KOPT-K1 (cell line): ENCODE measurements around the gene CHD5.
"Not testable (repeated sequence)": the region's sequence is repeated elsewhere in the genome, so short reads cannot be mapped to it uniquely, and the experiment has no call there.

Experiments used
- H3K27ac ChIP-seq: fragments of 200-600 bp; sonication (generic); 2 replicates; pipeline ENCODE4 v1.5.1; 2016; ENCODE audit warnings: antibody characterized with exemption, mild to moderate bottlenecking, low read depth, low read length; ENCODE audit not compliant: poor library complexity, severe bottlenecking
- H3K36me3 ChIP-seq: fragments of 200-600 bp; sonication (generic); 2 replicates; pipeline ENCODE4 v1.5.1; 2017; ENCODE audit warnings: antibody characterized with exemption, mild to moderate bottlenecking, low read length, moderate library complexity; ENCODE audit not compliant: insufficient read depth
- H3K9me3 ChIP-seq: fragments of 200-600 bp; sonication (generic); 2 replicates; pipeline ENCODE4 v1.5.1; 2017; ENCODE audit warnings: antibody characterized with exemption, low read length, mild to moderate bottlenecking; ENCODE audit not compliant: insufficient read depth, poor library complexity, severe bottlenecking

CHD5 gene

DNA sequence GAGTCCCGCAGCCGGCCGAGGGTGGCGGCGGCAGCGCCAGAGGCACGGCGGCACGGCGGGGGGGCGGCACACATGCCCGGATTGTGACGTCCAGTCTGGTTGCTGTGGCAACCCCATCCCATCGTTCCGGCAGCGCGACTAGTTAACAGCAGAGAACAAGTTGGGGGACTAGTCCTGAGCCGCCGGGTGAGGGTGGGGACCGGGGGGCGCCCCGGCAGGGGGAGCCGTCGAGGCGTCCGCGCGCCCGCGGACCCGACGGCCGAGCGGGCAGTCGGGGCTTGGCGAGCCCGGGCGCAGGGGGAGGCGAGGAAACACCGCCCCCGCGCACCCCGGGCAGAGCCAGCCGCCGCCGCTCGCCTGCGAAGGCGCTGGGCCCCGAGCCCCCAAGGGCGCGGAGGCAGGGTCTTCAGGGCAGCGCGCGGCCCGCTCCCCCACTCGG, at the start of gene CHD5:
Gene CHD5, minus strand, starts transcription at position 54 of the 439 bp plus-strand sequence. CDS start 298 bp downstream, outside the sequence.
- Histone ChIP-seq H3K27ac (no peak within 1 kb of the TSS), H3K9me3 (no peaks in the 10 kb centered on the region), H3K36me3 (peaks cover 23% of the 10 kb centered on the region)

DNA sequence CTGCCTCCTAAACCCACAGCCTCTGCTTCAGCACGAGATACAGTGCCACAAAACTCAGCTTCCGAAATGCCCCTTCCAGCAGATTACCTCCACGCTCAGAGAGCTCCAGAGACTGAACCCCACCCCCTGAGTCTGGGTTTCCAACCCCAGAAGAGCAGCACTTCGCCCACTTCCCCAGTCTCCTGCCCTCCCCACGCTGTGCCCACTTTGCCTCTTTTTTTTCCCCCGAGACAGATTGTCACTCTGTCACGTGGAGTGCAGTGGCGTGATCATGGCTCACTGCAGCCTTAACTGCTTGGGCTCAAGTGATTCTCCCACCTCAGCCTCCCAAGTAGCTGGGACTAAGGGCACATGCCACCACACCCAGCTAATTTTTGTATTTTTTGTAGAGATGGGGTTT, 45.5 kb upstream of the CHD5 start:
- H3K36me3 ChIP-seq = peaks cover 100% of the 10 kb centered on the region
- H3K27ac ChIP-seq = no peak overlapping the region
- H3K9me3 ChIP-seq = no peaks in the 10 kb centered on the region

DNA sequence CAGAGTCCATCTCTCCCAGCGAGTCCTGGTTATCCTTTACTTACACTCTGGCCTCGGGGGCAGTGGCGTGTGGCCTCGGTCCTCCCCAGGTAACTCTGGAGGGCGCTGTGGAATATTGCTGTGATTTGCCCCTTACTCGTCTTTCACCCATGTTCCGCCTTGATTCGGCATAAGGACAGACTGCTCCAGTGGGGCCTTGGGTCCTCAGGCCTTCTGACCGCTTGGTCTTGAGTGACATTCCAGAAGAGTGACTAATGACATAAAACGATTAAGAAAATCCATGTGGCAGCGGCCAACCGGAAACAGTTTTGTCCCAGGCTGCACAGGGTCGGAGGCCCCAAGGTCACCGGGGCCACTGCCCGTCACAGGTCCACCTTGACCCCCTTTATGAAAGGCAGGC, 44.6 kb upstream of the CHD5 start:
- Histone ChIP-seq H3K36me3 (peaks cover 99% of the 10 kb centered on the region), H3K9me3 (no peaks in the 10 kb centered on the region), H3K27ac (no peak overlapping the region)

GRCh38 chr1:6223617-6224016, 43.5 kb upstream of the CHD5 start:
- Histone ChIP-seq H3K9me3 (no peaks in the 10 kb centered on the region), H3K27ac (no peak overlapping the region), H3K36me3 (peaks cover 88% of the 10 kb centered on the region)

- peaks cover 79% of the 10 kb centered on the region for H3K36me3 ChIP-seq
- no peaks in the 10 kb centered on the region for H3K9me3 ChIP-seq
- H3K27ac ChIP-seq = no peak overlapping the region
These were observed 42.5 kb upstream of the CHD5 start for GRCh38 chr1:6222636-6223035.

DNA sequence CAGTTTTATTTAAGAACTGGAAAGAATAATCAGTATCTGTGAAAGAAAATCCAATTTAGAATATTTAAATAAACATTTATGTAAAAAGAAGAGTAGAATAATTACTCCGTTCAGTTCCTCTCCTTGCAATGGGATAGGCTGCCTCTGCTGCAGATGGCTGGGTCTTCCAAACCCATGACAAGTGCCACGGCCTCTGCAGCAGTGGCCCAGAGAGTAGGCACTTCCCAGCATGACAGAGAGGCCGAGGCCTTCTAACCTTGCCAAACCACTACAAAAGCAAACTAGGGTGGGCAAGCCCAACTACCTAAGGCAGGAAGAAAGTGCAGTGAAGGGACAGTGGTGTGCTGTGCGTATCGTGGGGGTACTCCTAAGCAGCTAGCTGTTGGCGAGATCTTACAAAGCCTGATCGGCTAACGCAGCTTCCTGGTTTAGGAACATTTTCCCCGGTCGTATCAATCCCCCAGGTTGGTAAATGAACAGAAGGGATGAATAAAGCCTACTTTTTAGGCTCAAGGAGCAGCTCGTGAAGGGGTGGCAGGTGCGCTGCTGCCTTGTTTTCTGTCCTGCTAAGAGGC, 41.2 kb upstream of the CHD5 start:
- Histone ChIP-seq H3K9me3 (no peaks in the 10 kb centered on the region), H3K27ac (no peak overlapping the region), H3K36me3 (peaks cover 65% of the 10 kb centered on the region)

DNA sequence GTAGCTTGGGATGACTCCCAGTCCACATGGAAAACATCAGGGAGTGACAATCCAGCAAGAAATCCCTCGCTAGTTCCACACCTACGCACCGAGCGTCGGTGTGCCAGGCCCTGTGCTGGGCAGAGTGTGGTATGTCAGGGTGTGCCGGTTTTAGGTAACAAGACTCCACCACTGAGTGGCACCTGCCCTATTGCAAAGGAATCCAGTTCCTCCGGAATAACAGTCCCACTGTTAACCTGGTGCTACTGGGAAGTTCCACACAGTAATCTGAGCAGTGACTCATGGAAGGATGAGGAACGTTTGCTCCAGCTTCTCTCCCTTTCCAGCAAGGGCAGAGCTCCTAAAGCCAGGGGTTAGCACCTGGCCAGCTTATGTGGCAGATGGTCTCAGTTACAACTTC, 40.1 kb upstream of the CHD5 start:
- Histone ChIP-seq H3K9me3 (no peaks in the 10 kb centered on the region), H3K27ac (no peak overlapping the region), H3K36me3 (peaks cover 55% of the 10 kb centered on the region)

DNA sequence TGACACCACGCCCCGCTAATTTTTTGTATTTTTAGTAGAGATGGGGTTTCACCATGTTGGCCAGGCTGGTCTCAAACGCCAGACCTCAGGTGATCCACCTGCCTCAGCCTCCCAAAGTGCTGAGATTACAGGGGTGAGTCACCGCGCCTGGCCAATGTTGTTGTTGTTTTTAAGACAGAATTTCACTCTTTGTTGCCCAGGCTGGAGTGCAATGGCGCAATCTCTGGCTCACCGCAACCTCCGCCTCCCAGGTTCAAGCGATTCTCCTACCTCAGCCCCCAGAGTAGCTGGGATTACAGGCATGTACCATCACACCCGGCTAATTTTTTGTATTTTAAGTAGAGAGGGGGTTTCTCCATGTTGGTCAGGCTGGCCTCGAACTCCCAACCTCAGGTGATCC, 39.5 kb upstream of the CHD5 start:
- H3K9me3 ChIP-seq, H3K27ac ChIP-seq: not testable (repeated sequence)
- peaks cover 49% of the 10 kb centered on the region for H3K36me3 ChIP-seq

GRCh38 chr1:6218375-6219164, 38.4 kb upstream of the CHD5 start:
- H3K9me3 ChIP-seq = peaks cover 6% of the 10 kb centered on the region
- H3K27ac ChIP-seq = no peak overlapping the region
- H3K36me3 ChIP-seq = peaks cover 38% of the 10 kb centered on the region

DNA sequence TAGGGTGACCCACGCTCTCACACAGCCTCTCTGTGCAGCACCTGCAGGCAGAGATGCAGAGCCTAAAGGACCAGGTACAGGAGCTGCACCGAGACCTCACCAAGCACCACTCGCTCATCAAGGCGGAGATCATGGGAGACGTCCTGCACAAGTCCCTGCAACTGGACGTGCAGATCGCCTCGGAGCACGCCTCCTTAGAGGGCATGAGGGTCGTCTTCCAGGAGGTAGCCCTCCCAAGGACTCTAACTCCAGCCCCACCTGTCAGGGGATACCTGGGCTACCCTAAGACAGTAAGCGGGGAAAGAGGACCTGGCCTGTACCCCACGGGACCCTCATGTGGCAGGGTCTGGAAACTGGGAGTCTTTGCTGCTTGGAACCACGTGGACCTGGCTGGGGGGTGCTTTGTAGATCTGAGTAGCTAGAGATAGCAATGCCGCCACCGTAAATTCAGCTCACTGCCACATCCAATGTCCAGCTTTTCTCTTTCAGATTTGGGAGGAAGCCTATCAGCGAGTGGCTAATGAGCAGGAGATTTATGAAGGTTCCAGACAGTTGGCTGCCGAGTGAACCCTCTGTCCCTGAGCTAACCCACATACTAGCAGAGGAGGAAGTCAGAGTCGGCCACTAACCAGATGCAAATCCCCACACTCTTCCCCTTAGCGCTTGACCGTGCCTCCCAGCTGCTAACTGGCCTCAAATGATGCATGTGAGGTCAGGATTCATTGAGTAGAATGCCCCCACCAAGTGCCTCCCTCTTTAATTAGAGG, 32.3 kb upstream of the CHD5 start:
- Histone ChIP-seq H3K27ac (no peak overlapping the region), H3K9me3 (peaks cover 6% of the 10 kb centered on the region), H3K36me3 (no peaks in the 10 kb centered on the region)

- H3K36me3 ChIP-seq = no peaks in the 10 kb centered on the region
- peaks cover 6% of the 10 kb centered on the region for H3K9me3 ChIP-seq
- no peak overlapping the region for H3K27ac ChIP-seq
These were observed 31.6 kb upstream of the CHD5 start for GRCh38 chr1:6211731-6212130.

DNA sequence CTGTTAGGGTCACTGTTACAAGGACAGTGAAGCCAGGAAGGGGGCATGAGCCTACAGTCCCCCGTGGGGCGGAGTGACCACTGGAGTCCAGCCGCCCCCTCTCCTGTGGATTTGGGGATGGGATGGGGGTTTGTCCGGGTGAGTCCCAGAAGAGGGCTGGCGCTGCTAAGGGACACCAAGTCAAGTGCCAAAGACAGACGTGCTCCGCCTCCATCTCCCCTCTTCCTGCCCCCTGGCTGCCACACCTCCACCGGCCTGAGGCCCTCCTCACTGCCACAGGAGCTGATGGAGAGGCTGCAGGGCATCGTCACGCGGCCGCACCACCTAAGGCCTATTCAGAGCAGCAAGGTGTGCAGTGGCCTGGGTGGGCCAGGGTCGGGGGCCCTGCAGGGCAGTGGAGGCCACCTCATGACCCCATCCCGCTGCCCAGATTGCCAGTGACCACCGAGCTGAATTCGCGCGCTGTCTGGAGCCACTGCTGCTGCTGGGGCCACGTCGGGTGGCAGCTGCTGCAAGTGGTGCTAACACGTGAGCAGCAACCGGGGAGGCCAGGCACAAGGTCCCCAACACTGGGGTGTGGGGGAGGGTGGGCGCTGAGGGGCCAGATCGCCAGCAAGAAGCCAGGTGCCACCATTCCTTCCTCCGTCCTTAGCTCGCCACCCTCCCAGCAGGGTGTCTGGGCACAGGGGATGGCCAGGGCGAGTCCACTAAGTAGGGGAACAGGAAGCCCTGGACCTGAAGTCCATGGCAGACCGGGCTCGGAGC, 30.7 kb upstream of the CHD5 start:
- Histone ChIP-seq H3K27ac (no peak overlapping the region), H3K9me3 (peaks cover 6% of the 10 kb centered on the region), H3K36me3 (no peaks in the 10 kb centered on the region)

GRCh38 chr1:6209661-6210580, 29.8 kb upstream of the CHD5 start:
- no peak overlapping the region for H3K27ac ChIP-seq
- no peaks in the 10 kb centered on the region for H3K36me3 ChIP-seq
- peaks cover 6% of the 10 kb centered on the region for H3K9me3 ChIP-seq
